GM12878 (cell line): ENCODE data around the gene KRT82.

Experiments used
- CTCF ChIP-seq, 3 experiments: IDR thresholded peaks in 2 of 3; conservative IDR thresholded peaks in 1 of 3; 2 replicates each; pipeline ENCODE4 v1.5.1; 2011; ENCODE audit warnings: low read depth in 3 of 3, low read length in 3 of 3, mild to moderate bottlenecking in 3 of 3, control low read depth in 2 of 3, moderate library complexity in 2 of 3, inconsistent platforms in 1 of 3, mixed read lengths in 1 of 3; ENCODE audit not compliant: control insufficient read depth in 2 of 3, insufficient read depth in 1 of 3; ENCODE audit errors: extremely low read depth in 1 of 3
- POLR2A ChIP-seq: IDR thresholded peaks from 2 replicates; pipeline ENCODE4 v1.6.1; 2011; ENCODE audit warnings: low read depth, mild to moderate bottlenecking, low read length
- SMC3 ChIP-seq: IDR thresholded peaks from 2 replicates; pipeline ENCODE4 v1.6.1; 2011; ENCODE audit warnings: low read length, improper control_type of control experiment, borderline replicate concordance

- TF ChIP-seq POLR2A: no peak
- TF ChIP-seq SMC3: no peak
- TF ChIP-seq CTCF (IDR thresholded peaks at IDR 0.05 in 2 of 3, conservative IDR thresholded peaks at IDR 0.05 in 1 of 3; ENCODE audit: control insufficient read depth in 2 of 3, extremely low read depth in 1 of 3, insufficient read depth in 1 of 3, low read depth in 3 of 3, low read length in 3 of 3): no peak
Measured at GRCh38 chr12:52400906-52401305, 5.2 kb downstream of the KRT82 start.
